H9 (cell line): ENCODE measurements around the gene COL9A2. TPM values are rescaled to one million over a fixed set of nuclear protein-coding genes. Genes with fewer than 3 reads are reported as not detected.

Source experiments
- DNase-seq: peaks from one replicate; pipeline ENCODE4 v3.0.0-alpha.2; 2017
- H2AFZ ChIP-seq: one replicate; pipeline ENCODE4 v1.6.1; 2013; ENCODE audit warnings: mild to moderate bottlenecking, low read length, control low read depth, moderate library complexity
- H2AK5ac ChIP-seq: 2 replicates; pipeline ENCODE4 v1.6.1; 2013; ENCODE audit warnings: low read length, control low read depth, mixed read lengths; ENCODE audit not compliant: insufficient read length
- H2BK120ac ChIP-seq: one replicate; pipeline ENCODE4 v1.6.1; 2013; ENCODE audit warnings: low read depth, mild to moderate bottlenecking, low read length, control low read depth, inconsistent platforms; ENCODE audit not compliant: poor library complexity, severe bottlenecking
- H2BK12ac ChIP-seq: 2 replicates; pipeline ENCODE4 v1.6.1; 2013; ENCODE audit warnings: low read length, control low read depth, mixed read lengths, low read depth; ENCODE audit not compliant: insufficient read length
- H2BK15ac ChIP-seq: 2 replicates; pipeline ENCODE4 v1.6.1; 2013; ENCODE audit warnings: low read depth, low read length, control low read depth
- H2BK20ac ChIP-seq: one replicate; pipeline ENCODE4 v1.6.1; 2013; ENCODE audit warnings: low read depth, mild to moderate bottlenecking, low read length, control low read depth, inconsistent platforms; ENCODE audit not compliant: poor library complexity, severe bottlenecking
- H2BK5ac ChIP-seq: 2 replicates; pipeline ENCODE4 v1.6.1; 2013; ENCODE audit warnings: low read length, control low read depth, mixed read lengths; ENCODE audit not compliant: insufficient read length
- H3K14ac ChIP-seq: 2 replicates; pipeline ENCODE4 v1.6.1; 2013; ENCODE audit warnings: low read length, control low read depth; ENCODE audit not compliant: insufficient read depth
- H3K18ac ChIP-seq: 2 replicates; pipeline ENCODE4 v1.6.1; 2013; ENCODE audit warnings: low read depth, mild to moderate bottlenecking, mixed read lengths, low read length, control low read depth; ENCODE audit not compliant: insufficient read length
- H3K23ac ChIP-seq: 2 replicates; pipeline ENCODE4 v1.6.1; 2013; ENCODE audit warnings: low read length, control low read depth, mixed read lengths, low read depth; ENCODE audit not compliant: insufficient read length
- H3K23me2 ChIP-seq: 2 replicates; pipeline ENCODE4 v1.6.1; 2013; ENCODE audit warnings: low read depth, mild to moderate bottlenecking, mixed read lengths, low read length, control low read depth; ENCODE audit not compliant: insufficient read length, poor library complexity, severe bottlenecking
- H3K27ac ChIP-seq: 2 replicates; pipeline ENCODE4 v1.5.1; 2013; ENCODE audit warnings: low read length, control low read depth, mixed read lengths, low read depth; ENCODE audit not compliant: insufficient read length
- H3K27me3 ChIP-seq: 2 replicates; pipeline ENCODE4 v1.6.1; 2013; ENCODE audit warnings: low read length, control low read depth, inconsistent platforms; ENCODE audit not compliant: insufficient read depth
- H3K4ac ChIP-seq: 2 replicates; pipeline ENCODE4 v1.6.1; 2013; ENCODE audit warnings: low read depth, mild to moderate bottlenecking, control low read depth, inconsistent platforms, low read length, moderate library complexity
- H3K4me1 ChIP-seq: 2 replicates; pipeline ENCODE4 v1.6.1; 2013; ENCODE audit warnings: low read length, control low read depth, inconsistent platforms; ENCODE audit not compliant: insufficient read depth
- H3K4me2 ChIP-seq: 2 replicates; pipeline ENCODE4 v1.6.1; 2013; ENCODE audit warnings: low read length, control low read depth, mixed read lengths; ENCODE audit not compliant: insufficient read length, insufficient read depth
- H3K56ac ChIP-seq: 2 replicates; pipeline ENCODE4 v1.6.1; 2013; ENCODE audit warnings: low read depth, mild to moderate bottlenecking, mixed read lengths, low read length, control low read depth; ENCODE audit not compliant: insufficient read length
- H3K79me1 ChIP-seq: 2 replicates; pipeline ENCODE4 v1.6.1; 2013; ENCODE audit warnings: low read depth, mild to moderate bottlenecking, moderate library complexity, low read length, control low read depth, inconsistent platforms; ENCODE audit not compliant: insufficient read depth, poor library complexity, severe bottlenecking
- H3K79me2 ChIP-seq: 2 replicates; pipeline ENCODE4 v1.6.1; 2013; ENCODE audit warnings: low read length, control low read depth, inconsistent platforms; ENCODE audit not compliant: insufficient read depth
- H3K9ac ChIP-seq: 2 replicates; pipeline ENCODE4 v1.6.1; 2013; ENCODE audit warnings: low read length, control low read depth, mixed read lengths; ENCODE audit not compliant: insufficient read length; ENCODE audit errors: extremely low read depth
- H3K9me3 ChIP-seq: one replicate; pipeline ENCODE4 v1.6.1; 2013; ENCODE audit warnings: low read depth, low read length, inconsistent platforms; ENCODE audit not compliant: control insufficient read depth
- H3T11ph ChIP-seq: one replicate; pipeline ENCODE4 v1.6.1; 2013; ENCODE audit warnings: mild to moderate bottlenecking, low read length, control low read depth, inconsistent platforms
- H4K20me1 ChIP-seq: one replicate; pipeline ENCODE4 v1.6.1; 2013; ENCODE audit not compliant: control insufficient read depth, insufficient read length, insufficient read depth
- H4K5ac ChIP-seq: 2 replicates; pipeline ENCODE4 v1.6.1; 2013; ENCODE audit warnings: low read depth, mild to moderate bottlenecking, mixed read lengths, low read length, control low read depth; ENCODE audit not compliant: insufficient read length
- H4K8ac ChIP-seq: replicated peaks from 2 replicates; pipeline ENCODE4 v1.6.1; 2013; ENCODE audit warnings: low read length, control low read depth, mixed read lengths, low read depth; ENCODE audit not compliant: insufficient read length
- H4K91ac ChIP-seq: 2 replicates; pipeline ENCODE4 v1.6.1; 2013; ENCODE audit warnings: low read depth, mild to moderate bottlenecking, moderate library complexity, mixed read lengths, low read length, control low read depth; ENCODE audit not compliant: insufficient read length
- H3K27ac Mint-ChIP-seq, 3 experiments: 2 replicates in 2 of 3; 3 replicates in 1 of 3; pipeline ENCODE4 v1.8.0; 2020 to 2021; ENCODE audit warnings: mixed read lengths in 3 of 3, mild to moderate bottlenecking in 1 of 3, moderate library complexity in 1 of 3
- H3K27me3 Mint-ChIP-seq: 2 replicates; pipeline ENCODE4 v1.8.0; 2021; ENCODE audit warnings: low read depth, mild to moderate bottlenecking, moderate library complexity, mixed read lengths
- H3K36me3 Mint-ChIP-seq, 3 experiments: 2 replicates in 2 of 3; 3 replicates in 1 of 3; pipeline ENCODE4 v1.8.0; 2020 to 2021; ENCODE audit warnings: low read depth in 3 of 3, mixed read lengths in 3 of 3; ENCODE audit not compliant: insufficient read depth in 1 of 3
- H3K4me1 Mint-ChIP-seq, 2 experiments: 2 replicates each; pipeline ENCODE4 v1.8.0; 2020; ENCODE audit warnings: mixed read lengths in 2 of 2
- H3K4me3 Mint-ChIP-seq, 2 experiments: 2 replicates in 1 of 2; 3 replicates in 1 of 2; pipeline ENCODE4 v1.8.0; 2020 to 2021; ENCODE audit warnings: mild to moderate bottlenecking in 2 of 2, mixed read lengths in 2 of 2, moderate library complexity in 1 of 2
- H3K9me3 Mint-ChIP-seq, 2 experiments: 2 replicates in 1 of 2; 3 replicates in 1 of 2; pipeline ENCODE4 v1.8.0; 2020; ENCODE audit warnings: mild to moderate bottlenecking in 2 of 2, mixed read lengths in 2 of 2, moderate library complexity in 1 of 2
- CTCF ChIP-seq: fragments of 200-600 bp; sonication (generic); conservative IDR thresholded peaks from 3 replicates; pipeline ENCODE4 v1.8.0; 2021; ENCODE audit warnings: antibody characterized with exemption, mild to moderate bottlenecking
- total RNA-seq: library from RNA; stranded (reverse); gene quantifications from 2 replicates; pipeline ENCODE4 v1.2.1, GENCODE V29; 2021

Gene COL9A2
- total RNA-seq, 1 experiment from 2014 or later, result 4.5 TPM

GRCh38 chr1:40357625-40358024 lies 40.5 kb upstream of the COL9A2 start:
- Histone ChIP-seq H3K4me2 (no peak overlapping the region), H4K5ac (no peak overlapping the region), H3K14ac (no peak overlapping the region), H3K9ac (no peak overlapping the region), H3K79me2 (no peaks in the 10 kb centered on the region), H3K79me1 (no peaks in the 10 kb centered on the region), H2BK5ac (no peak overlapping the region), H3K27ac (no peak overlapping the region), H3K9me3 (no peaks in the 10 kb centered on the region), H2BK20ac (no peak overlapping the region), H4K91ac (no peak overlapping the region), H2BK15ac (no peak overlapping the region), H3K56ac (no peak overlapping the region), H2AFZ (no peak overlapping the region), H2BK120ac (no peak overlapping the region), H3K23ac (no peak overlapping the region), H2AK5ac (no peak overlapping the region), H3K4me1 (no peaks in the 10 kb centered on the region), H4K8ac (no peak overlapping the region), H3T11ph (no peak overlapping the region), H4K20me1 (no peaks in the 10 kb centered on the region), H3K27me3 (no peaks in the 10 kb centered on the region), H2BK12ac (no peak overlapping the region), H3K4ac (no peak overlapping the region), H3K23me2 (no peaks in the 10 kb centered on the region), H3K18ac (no peak overlapping the region)
- Mint-ChIP-seq H3K4me1 (peaks cover 0 to 2% of the 10 kb centered on the region in 2 experiments; a peak in 2 of 4 replicates), H3K36me3 (no peaks in the 10 kb centered on the region), H3K27ac (no peak overlapping the region), H3K9me3 (peaks cover 23 to 26% of the 10 kb centered on the region in 2 experiments), H3K27me3 (peaks cover 3% of the 10 kb centered on the region; the same call in 1 of the 2 replicates), H3K4me3 (no peak overlapping the region)
- no peak for TF ChIP-seq CTCF
- DNase-seq, result no peak
